Mesodermal cell (in vitro differentiated cells): ENCODE data around the gene OSBPL5.
"Not testable (repeated sequence)": the region's sequence is repeated elsewhere in the genome, so short reads cannot be mapped to it uniquely, and the experiment has no call there.

ENCODE experiments used
- H3K27ac ChIP-seq: 2 replicates; pipeline ENCODE4 v1.7.0; 2013; ENCODE audit warnings: mild to moderate bottlenecking, low read depth, low read length, moderate library complexity; ENCODE audit not compliant: severe bottlenecking
- H3K36me3 ChIP-seq: 2 replicates; pipeline ENCODE4 v1.7.1; 2013; ENCODE audit warnings: mild to moderate bottlenecking, low read length, moderate library complexity; ENCODE audit not compliant: control insufficient read depth, insufficient read depth
- H3K4me1 ChIP-seq: one replicate; pipeline ENCODE4 v1.7.1; 2013; ENCODE audit warnings: mild to moderate bottlenecking, low read length; ENCODE audit not compliant: insufficient read depth, control insufficient read depth, poor library complexity, severe bottlenecking
- H3K4me3 ChIP-seq: 2 replicates; pipeline ENCODE4 v1.7.0; 2013; ENCODE audit warnings: low read length, control low read depth, mild to moderate bottlenecking; ENCODE audit not compliant: insufficient read depth, poor library complexity, severe bottlenecking; ENCODE audit errors: extremely low read depth
- H3K9me3 ChIP-seq: 2 replicates; pipeline ENCODE4 v1.7.1; 2013; ENCODE audit warnings: mild to moderate bottlenecking, low read length, moderate library complexity; ENCODE audit not compliant: control insufficient read depth
- whole genome bisulfite sequencing, 2 experiments: methylation state at CpG; one replicate each; pipeline ENCODE4 v1.1.5; 2013; ENCODE audit warnings: missing lambda C conversion rate in 2 of 2; ENCODE audit not compliant: insufficient coverage in 2 of 2; 5-methylcytosine and 5-hydroxymethylcytosine counted together

Gene OSBPL5

DNA sequence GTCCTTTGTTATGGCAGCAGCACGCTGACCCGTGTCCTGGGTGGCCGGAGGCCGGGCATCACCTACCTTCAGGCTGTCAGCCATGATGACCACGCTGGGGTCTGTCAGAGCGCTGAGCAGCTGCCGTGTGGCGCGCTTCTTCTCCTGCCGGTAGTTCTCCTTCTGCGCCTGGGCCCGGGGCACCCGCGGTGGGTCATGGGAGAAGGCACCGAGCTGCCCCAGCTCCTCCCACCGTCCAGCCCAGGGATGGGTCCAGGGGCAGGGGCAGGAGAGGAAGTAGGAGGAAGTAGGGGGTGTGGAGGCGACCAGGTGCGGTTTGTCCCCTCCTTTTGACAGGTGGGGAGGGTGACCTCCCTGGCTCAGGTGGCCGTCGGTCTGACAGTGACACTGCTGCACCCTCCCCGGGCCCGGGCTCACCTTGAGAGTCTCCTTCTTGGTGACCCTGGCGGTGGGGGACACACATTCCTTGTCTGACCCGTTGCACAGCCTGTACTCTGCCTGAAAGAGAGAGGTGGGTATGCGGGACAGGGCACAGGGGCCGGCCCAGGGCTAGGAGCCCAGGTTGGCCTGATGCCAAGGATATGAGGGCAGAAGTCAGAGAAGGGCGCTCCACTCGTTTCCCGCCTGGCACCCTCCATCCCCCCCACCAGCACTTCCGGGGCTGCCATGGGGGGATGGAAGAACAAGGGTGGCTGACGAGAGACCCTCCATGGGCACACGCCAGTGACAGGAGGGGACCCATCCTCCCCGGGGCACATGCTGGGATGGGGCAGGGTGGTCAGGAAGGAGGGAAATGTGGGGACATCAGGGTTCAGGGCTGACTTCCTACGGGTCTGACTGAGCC is 43.0 kb downstream of the OSBPL5 start:
- Histone ChIP-seq H3K9me3 (no peaks in the 10 kb centered on the region), H3K36me3 (peaks cover 41% of the 10 kb centered on the region), H3K4me3 (no peak overlapping the region), H3K4me1 (no peaks in the 10 kb centered on the region), H3K27ac (no peak overlapping the region)
- 94 to 96% methylated on average over 15 to 28 of the region's 34 CpGs for WGBS, 2 experiments

DNA sequence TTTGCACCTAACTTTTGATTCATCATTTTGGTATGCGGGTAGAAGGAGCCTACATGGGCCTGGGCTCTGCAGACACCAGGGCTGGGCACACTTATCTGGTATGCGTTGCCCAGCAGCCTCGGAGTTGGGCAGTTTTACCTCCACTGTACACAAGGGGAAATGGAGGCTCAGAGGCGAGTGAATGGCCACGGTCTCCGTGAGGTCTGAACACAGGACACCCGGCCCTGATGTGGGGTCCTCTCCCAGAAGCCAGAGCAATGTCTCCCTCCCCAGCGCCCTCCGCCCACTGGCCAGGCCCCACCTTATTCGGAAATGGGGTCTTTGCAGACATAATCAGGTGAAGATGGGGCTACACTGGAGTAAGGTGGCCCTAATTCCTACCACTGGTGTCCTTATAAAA is 43.7 kb downstream of the OSBPL5 start:
- Histone ChIP-seq H3K36me3 (peaks cover 39% of the 10 kb centered on the region), H3K4me3 (no peak overlapping the region), H3K4me1 (no peaks in the 10 kb centered on the region), H3K27ac (no peak overlapping the region), H3K9me3 (no peaks in the 10 kb centered on the region)
- 89 to 96% methylated on average over 7 to 10 of the region's 10 CpGs for WGBS, 2 experiments

- Histone ChIP-seq H3K4me1 (no peaks in the 10 kb centered on the region), H3K9me3 (peaks cover 3% of the 10 kb centered on the region), H3K27ac (no peak overlapping the region), H3K36me3 (peaks cover 38% of the 10 kb centered on the region), H3K4me3 (no peak overlapping the region)
- 96 to 97% methylated on average over 22 to 23 of the region's 26 CpGs for WGBS, 2 experiments
Observed at GRCh38 chr11:3120071-3120792, 44.9 kb downstream of the OSBPL5 start.

DNA sequence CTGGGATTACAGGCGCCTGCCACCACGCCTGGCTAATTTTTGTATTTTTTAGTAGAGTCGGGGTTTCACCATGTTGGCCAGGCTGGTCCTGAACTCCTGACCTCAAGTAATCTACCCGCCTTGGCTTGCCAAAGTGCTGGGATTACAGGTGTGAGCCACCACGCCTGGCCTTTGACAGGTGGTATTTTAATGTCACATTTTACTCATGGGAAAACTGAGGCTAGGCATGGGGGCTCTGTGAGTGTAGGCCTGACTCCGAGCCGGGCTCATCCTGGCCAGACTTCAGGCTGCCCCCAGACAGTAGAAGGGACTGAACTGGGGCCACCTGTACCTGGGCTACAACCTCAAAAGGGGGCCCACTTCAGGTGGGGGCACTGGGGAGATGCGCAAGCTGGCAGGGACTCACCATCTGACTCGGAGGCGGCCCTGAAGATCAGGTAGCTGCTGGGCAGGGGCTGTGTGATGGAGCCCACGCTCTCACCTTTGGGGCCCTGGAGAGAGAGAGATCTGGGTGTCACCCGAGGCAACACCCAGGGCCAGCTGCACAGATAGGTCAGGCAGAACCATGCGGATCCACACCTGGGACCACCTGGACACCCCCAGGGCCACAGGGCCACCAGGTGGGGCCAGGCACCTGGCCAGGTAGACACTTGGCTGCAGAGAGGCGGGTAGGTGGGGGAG is 45.8 kb downstream of the OSBPL5 start:
- Histone ChIP-seq H3K4me1 (no peaks in the 10 kb centered on the region), H3K36me3 (peaks cover 35% of the 10 kb centered on the region), H3K4me3 (no peak overlapping the region), H3K9me3 (peaks cover 5% of the 10 kb centered on the region), H3K27ac (no peak overlapping the region)
- 94 to 97% methylated on average over 13 to 14 of the region's 14 CpGs for WGBS, 2 experiments

DNA sequence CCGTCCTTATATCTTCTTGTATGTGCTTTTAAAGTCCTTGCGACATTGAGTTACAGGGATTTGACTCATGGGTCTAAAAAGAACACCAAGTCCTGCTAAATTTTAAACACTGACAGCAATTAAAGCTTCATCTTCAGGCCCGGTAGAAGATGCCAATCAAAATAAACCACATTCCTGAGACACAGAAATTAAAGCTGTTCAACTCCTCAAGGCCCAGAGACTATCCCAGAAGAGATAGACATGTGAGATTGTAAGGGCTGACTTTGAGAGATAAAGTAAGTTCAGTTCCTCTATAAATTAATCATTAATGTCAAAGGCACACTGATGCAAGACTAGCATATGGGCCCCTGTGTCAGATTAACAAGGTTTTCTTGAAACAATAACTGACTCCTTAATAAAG is 49.8 kb downstream of the OSBPL5 start:
- no peak overlapping the region for H3K27ac ChIP-seq
- H3K9me3 ChIP-seq = peaks cover 19% of the 10 kb centered on the region
- peaks cover 37% of the 10 kb centered on the region for H3K36me3 ChIP-seq
- H3K4me1 ChIP-seq = no peaks in the 10 kb centered on the region
- H3K4me3 ChIP-seq = no peak overlapping the region
- 83 to 100% methylated on average over 1 of the region's 3 CpGs for WGBS, 2 experiments

GRCh38 chr11:3113661-3114060 is 51.4 kb downstream of the OSBPL5 start:
- H3K27ac ChIP-seq, H3K4me1 ChIP-seq, H3K4me3 ChIP-seq: not testable (repeated sequence)
- Histone ChIP-seq H3K9me3 (peaks cover 19% of the 10 kb centered on the region), H3K36me3 (peaks cover 22% of the 10 kb centered on the region)

GRCh38 chr11:3111919-3112690 is 53.0 kb downstream of the OSBPL5 start:
- Histone ChIP-seq H3K4me1 (no peaks in the 10 kb centered on the region), H3K4me3 (no peak overlapping the region), H3K27ac (no peak overlapping the region), H3K36me3 (peaks cover 21% of the 10 kb centered on the region), H3K9me3 (peaks cover 19% of the 10 kb centered on the region)
- 100% methylated on average over 1 to 3 of the region's 9 CpGs for WGBS, 2 experiments

GRCh38 chr11:3111466-3111865 is 53.6 kb downstream of the OSBPL5 start:
- 73 to 100% methylated on average over 1 of the region's 6 CpGs for WGBS, 2 experiments
- no peaks in the 10 kb centered on the region for H3K4me1 ChIP-seq
- H3K9me3 ChIP-seq = peaks cover 19% of the 10 kb centered on the region
- no peak overlapping the region for H3K27ac ChIP-seq
- H3K4me3 ChIP-seq = no peak overlapping the region
- peaks cover 21% of the 10 kb centered on the region for H3K36me3 ChIP-seq

GRCh38 chr11:3109921-3110706 is 55.0 kb downstream of the OSBPL5 start:
- H3K4me3 ChIP-seq = no peak overlapping the region
- H3K9me3 ChIP-seq = peaks cover 14% of the 10 kb centered on the region
- WGBS, 2 experiments = 72 to 75% methylated on average over 13 of the region's 14 CpGs
- peaks cover 17% of the 10 kb centered on the region for H3K36me3 ChIP-seq
- no peaks in the 10 kb centered on the region for H3K4me1 ChIP-seq
- H3K27ac ChIP-seq = no peak overlapping the region

GRCh38 chr11:3109434-3109833 is 55.7 kb downstream of the OSBPL5 start:
- no peak overlapping the region for H3K27ac ChIP-seq
- 93 to 100% methylated on average over 4 to 5 of the region's 7 CpGs for WGBS, 2 experiments
- H3K36me3 ChIP-seq = peaks cover 17% of the 10 kb centered on the region
- H3K9me3 ChIP-seq = peaks cover 14% of the 10 kb centered on the region
- no peaks in the 10 kb centered on the region for H3K4me1 ChIP-seq
- H3K4me3 ChIP-seq = no peak overlapping the region
